ENCODE measurements around the gene MXRA5. TPM values are rescaled to one million over a fixed set of nuclear protein-coding genes. Genes with fewer than 3 reads are reported as not detected.
"Not testable (repeated sequence)": the region's sequence is repeated elsewhere in the genome, so short reads cannot be mapped to it uniquely, and the experiment has no call there.

Gene MXRA5
- total RNA-seq, 4 donors from 2014 or later: 2.9 to 79.9 (median 4.4) TPM

- H3K36me3 ChIP-seq: no peaks in the 10 kb centered on the region
- no peaks in the 10 kb centered on the region for H3K9me3 ChIP-seq
- no peak for DNase-seq
- H3K27ac ChIP-seq: no peak overlapping the region
- intact Hi-C loops (cut with DNase I; ENCODE audit: low total_unique reads): no loop called here
- H3K4me3 ChIP-seq: no peak overlapping the region
- H3K4me1 ChIP-seq: no peaks in the 10 kb centered on the region
- H3K27me3 ChIP-seq: no peaks in the 10 kb centered on the region
- TF ChIP-seq POLR2A (IDR thresholded peaks at IDR 0.05) (no peak), CTCF (IDR thresholded peaks at IDR 0.05) (no peak)
Observed at GRCh38 chrX:3374108-3374800, 27.8 kb upstream of the MXRA5 start.

- Histone ChIP-seq H3K9me3 (no peaks in the 10 kb centered on the region), H3K27ac (no peak overlapping the region), H3K4me3 (no peak overlapping the region), H3K27me3 (no peaks in the 10 kb centered on the region), H3K4me1 (no peaks in the 10 kb centered on the region), H3K36me3 (no peaks in the 10 kb centered on the region)
- intact Hi-C loops (cut with DNase I; ENCODE audit: low total_unique reads): no loop called here
- no peak for DNase-seq
- TF ChIP-seq CTCF (IDR thresholded peaks at IDR 0.05) (no peak), POLR2A (IDR thresholded peaks at IDR 0.05) (no peak)
Observed at GRCh38 chrX:3371163-3371562, 24.7 kb upstream of the MXRA5 start.

- Histone ChIP-seq H3K9me3 (no peaks in the 10 kb centered on the region), H3K4me3 (no peak overlapping the region), H3K27me3 (no peaks in the 10 kb centered on the region), H3K36me3 (no peaks in the 10 kb centered on the region), H3K4me1 (no peaks in the 10 kb centered on the region), H3K27ac (no peak overlapping the region)
- no peak for TF ChIP-seq CTCF (IDR thresholded peaks at IDR 0.05)
- TF ChIP-seq POLR2A (IDR thresholded peaks at IDR 0.05): no peak
- DNase-seq: no peak
- intact Hi-C loops (cut with DNase I; ENCODE audit: low total_unique reads): no loop called here
Observed at GRCh38 chrX:3370656-3371055, 24.2 kb upstream of the MXRA5 start.

GRCh38 chrX:3362956-3363355 lies 16.5 kb upstream of the MXRA5 start:
- Histone ChIP-seq H3K4me3 (no peak overlapping the region), H3K27me3 (no peaks in the 10 kb centered on the region), H3K4me1 (no peaks in the 10 kb centered on the region), H3K36me3 (no peaks in the 10 kb centered on the region), H3K9me3 (no peaks in the 10 kb centered on the region), H3K27ac (no peak overlapping the region)
- intact Hi-C loops (cut with DNase I; ENCODE audit: low total_unique reads): no loop called here
- TF ChIP-seq POLR2A (IDR thresholded peaks at IDR 0.05) (no peak), CTCF (IDR thresholded peaks at IDR 0.05) (no peak)
- no peak for DNase-seq

- no peaks in the 10 kb centered on the region for H3K4me1 ChIP-seq
- TF ChIP-seq CTCF (IDR thresholded peaks at IDR 0.05): no peak
- TF ChIP-seq POLR2A (IDR thresholded peaks at IDR 0.05): no peak
- H3K4me3 ChIP-seq: no peak overlapping the region
- intact Hi-C loops (cut with DNase I; ENCODE audit: low total_unique reads): no loop called here
- DNase-seq: no peak
- no peaks in the 10 kb centered on the region for H3K27me3 ChIP-seq
- no peak overlapping the region for H3K27ac ChIP-seq
- H3K9me3 ChIP-seq: no peaks in the 10 kb centered on the region
- H3K36me3 ChIP-seq: no peaks in the 10 kb centered on the region
Observed at GRCh38 chrX:3360881-3361280, 14.4 kb upstream of the MXRA5 start.

GRCh38 chrX:3352741-3353140 lies 6.3 kb upstream of the MXRA5 start:
- H3K4me3 ChIP-seq; H3K4me1 ChIP-seq; H3K27ac ChIP-seq; intact Hi-C loops (cut with DNase I; ENCODE audit: low total_unique reads); DNase-seq; H3K9me3 ChIP-seq; H3K27me3 ChIP-seq; H3K36me3 ChIP-seq: not testable (repeated sequence)

Data from uterus (tissue), 4 donors.